PC-9 (cell line): ENCODE data around the gene CST9.

Experiments used
- CTCF ChIP-seq: fragments of 200-600 bp; sonication (generic); conservative IDR thresholded peaks from 2 replicates; pipeline ENCODE4 v1.6.1; 2017; ENCODE audit warnings: mixed run types, antibody characterized with exemption, mild to moderate bottlenecking, moderate library complexity
- EZH2 ChIP-seq: fragments of 200-600 bp; sonication (generic); IDR thresholded peaks from 2 replicates; pipeline ENCODE4 v1.8.0; 2017; ENCODE audit warnings: antibody characterized with exemption, low read depth

DNA sequence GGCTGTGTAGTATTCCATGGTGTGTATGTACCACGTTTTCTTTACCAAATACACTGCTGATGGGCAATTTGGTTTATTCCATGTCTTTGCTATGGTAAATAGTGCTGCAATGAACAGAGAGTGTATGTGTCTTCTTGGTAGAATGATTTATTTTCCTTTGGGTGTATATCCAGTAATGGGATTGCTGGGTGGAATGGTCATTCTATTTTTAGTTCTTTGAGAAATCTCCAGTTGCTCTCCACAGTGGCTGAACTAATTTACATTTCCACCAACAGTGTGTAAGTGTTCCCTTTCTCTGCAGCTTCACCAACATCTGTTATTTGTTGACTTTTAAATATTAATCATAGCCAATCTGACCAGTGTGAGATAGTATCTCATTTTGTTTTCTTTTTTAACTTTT, 51.3 kb downstream of the CST9 start:
- no peak for TF ChIP-seq CTCF
- TF ChIP-seq EZH2 = no peak
